AG20443 (cell line): ENCODE results near the gene GPRC5A.
A peak's percentile ranks its signal among the peaks of the same experiment; 100 is the strongest.

Source experiments
- DNase-seq: peaks from one replicate; pipeline ENCODE4 v3.0.0; 2012; ENCODE audit warnings: low spot score, mixed read lengths

GPRC5A gene

DNA sequence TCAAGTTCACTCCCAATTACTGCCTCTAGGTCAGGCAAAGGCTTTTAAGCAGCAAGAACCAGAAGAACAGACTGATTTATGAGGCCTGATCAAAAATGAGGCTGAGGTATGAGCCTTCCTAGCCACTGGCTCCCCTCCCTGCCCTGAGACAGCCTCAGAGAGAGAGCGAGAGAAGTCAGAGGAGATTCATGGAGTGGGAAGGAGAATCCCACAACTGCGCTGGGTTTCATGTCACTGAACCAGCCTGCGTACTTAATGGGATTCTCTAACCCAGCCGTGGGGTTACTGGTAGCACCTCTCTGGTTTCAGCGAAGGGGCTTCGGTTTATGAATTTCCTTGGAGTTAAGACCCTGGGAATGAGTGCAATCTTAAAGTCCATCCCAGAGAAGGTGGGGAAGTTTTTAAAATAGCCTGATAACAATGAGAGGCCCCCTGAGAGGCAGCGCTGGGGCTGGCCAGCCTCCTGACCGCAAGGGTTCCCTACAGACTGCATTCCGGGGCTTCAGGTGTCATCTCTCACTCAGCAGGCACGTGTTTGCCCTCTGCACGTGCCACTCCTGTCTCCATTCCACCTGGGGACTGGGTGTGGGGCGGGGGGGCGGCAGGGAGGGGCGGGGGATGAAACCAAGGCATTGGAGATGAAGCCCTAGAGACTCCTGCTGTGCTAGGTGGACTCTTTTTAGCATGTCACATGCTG, 6.1 kb upstream of the GPRC5A start:
- DNase-seq, result no peak

DNA sequence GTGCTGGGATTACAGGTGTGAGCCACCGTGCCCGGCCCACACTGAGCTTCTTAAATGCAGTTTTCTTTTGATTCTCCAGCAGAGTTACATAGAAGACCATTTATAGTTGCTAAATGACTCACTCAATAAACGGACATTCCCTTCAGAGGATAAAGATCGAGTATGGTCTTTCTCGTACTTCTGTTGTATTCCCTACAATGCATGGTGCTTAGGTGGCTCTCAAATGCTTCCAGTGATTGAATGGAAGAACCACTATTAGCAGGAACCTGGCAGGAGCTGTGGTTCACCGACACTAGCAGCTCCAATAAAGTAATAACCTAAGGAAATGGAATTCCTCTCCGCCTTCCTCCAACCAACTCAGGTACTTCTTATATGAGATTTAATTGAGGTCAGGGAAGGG, 3.9 kb upstream of the GPRC5A start:
- DNase-seq, result no peak

DNA sequence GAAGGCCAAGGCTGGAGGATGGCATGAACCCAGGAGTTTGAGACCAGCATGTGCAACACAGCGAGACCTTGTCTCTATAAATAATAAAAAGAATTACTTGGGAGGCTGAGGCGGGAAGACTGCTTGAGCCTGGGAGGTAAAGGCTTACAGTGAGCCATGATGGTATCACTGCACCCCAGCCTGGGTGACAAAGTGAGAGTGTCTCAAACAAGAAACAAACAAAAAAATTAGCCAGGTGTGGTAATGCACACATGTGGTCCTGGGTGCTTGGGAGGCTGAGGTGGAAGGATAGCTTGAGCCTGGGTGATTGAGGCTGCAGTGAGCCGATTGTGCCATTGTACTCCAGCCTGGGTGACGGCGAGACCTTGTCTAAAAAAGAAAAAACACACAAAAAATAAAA, 1.7 kb upstream of the GPRC5A start:
- DNase-seq, result no peak

DNA sequence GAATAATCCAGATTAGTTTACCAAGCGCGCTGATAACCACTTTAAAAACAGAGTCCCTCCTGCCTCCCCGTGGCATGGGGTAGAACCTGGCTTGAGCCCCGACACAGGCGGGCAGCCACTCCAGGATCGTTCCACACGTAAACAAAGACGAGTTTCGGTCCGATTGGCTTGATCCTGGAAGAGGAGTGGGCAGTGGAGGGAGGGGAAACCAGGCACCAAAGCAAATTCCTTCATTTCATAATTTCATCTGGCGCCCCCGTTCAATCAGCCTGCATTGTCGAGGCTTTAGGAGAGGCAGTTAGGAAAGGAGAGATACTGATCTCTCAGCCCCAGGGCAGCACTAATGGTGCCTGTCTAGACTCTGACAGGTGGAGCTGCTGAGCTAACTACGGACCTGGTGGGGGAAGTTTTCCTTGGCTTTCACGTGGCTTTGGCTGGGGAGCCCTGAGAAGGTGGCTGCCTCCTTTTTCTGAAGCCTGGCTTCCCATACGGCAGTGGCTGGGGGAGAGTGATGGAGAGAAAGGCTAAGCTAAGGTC, 751 bp upstream of the GPRC5A start:
- DNase-seq, result no peak

DNA sequence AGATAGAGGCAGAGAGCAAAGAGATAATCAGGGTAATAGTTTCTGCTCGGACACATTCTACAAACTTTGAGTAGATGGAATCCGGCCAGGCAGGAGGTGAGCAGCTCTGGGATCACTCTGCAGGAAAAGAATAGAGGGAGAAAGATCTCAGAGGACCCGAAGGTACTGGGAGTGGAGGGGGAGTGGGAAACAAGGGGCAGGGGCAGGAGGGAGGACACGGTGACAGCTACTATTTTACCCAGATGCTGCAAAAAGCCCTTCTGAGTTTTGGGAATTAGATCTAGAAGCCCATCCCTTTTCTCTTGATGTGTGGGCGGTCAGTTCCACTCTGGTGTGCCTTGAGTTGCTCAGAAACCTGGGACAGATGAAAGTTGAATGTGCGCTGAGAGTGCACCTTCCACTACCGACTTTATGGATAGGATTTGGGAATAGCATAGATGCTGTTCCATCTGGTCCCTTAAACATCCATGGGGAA, 556 bp downstream of the GPRC5A start:
- DNase-seq, result no peak

DNA sequence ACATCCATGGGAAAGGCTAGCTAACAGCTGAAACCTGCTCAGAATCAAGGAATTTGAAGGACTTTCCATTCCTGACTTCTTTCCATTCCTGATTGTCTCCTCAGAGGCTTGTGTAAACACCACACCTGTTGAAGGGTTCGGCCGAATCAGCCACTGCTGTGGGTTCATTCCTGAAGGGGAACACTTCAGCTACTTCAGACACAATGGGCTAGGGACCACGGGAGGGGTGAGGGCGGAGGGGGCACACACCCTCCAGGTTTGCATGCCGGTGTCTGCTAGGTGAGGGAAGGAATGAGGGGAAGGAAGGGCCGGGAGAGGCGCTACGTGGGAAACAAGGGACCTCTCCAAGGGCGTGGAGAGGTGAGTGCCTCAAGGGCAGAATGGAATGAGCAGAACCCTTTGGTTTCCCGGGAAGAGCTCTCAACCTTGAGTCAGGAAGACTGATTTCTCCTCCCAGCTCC, 1.3 kb downstream of the GPRC5A start:
- no peak for DNase-seq

DNA sequence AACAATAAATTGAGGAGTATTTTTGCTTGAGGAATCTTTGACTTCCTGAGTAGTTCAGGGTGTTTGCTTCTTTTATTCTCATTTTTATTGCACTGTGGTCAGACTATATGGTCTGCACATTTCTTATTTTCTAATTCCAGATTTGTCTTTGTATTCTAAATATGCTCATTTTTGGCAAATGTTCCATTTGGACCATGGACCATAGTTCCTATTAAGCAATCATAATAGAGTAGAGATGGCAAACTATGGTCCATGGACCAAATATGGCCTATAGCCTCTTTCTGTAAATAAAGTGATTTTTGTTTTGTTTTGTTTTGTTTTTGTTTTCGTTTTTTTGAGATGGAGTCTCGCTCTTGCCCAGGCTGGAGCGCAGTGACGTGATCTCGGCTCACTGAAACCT, 2.1 kb downstream of the GPRC5A start:
- no peak for DNase-seq

DNA sequence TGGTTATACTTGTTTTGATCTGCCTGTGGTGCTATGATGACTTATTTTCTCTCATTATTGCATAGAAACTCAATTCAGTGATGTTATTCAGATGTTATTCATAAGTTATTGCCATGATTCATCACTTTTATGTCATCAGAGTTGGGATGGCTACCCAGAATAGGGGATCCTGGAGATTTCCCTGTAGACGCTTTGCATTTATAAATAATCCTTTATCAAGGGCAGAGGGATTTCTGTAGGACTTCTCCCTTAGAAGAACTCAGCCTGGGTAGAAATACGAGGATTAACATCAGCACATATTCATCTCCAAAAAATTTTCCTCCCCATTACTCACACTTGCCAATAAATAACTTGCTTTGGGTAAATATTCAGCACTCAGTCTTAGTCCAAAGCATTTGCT, 4.9 kb downstream of the GPRC5A start:
- DNase-seq, result peak; percentile 37

DNA sequence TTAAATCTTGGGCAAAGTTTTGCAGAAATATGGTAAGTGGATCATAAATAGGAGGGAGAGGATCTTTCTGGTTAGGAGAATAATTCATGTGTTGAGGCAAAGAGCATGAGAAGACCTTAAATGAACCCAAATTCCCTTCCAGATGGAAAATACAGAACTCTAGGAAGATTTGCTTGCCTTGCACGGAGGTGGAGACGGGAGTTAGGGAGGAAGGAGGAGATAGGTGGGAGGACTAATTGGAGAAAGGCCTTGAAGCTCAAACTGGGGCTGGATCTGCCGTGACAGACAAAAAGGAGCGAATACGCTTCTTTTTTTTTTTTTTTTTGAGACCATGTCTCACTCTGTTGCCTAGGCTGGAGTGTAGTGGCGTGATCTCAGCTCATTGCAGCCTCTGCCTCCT, 5.9 kb downstream of the GPRC5A start:
- DNase-seq, result no peak

DNA sequence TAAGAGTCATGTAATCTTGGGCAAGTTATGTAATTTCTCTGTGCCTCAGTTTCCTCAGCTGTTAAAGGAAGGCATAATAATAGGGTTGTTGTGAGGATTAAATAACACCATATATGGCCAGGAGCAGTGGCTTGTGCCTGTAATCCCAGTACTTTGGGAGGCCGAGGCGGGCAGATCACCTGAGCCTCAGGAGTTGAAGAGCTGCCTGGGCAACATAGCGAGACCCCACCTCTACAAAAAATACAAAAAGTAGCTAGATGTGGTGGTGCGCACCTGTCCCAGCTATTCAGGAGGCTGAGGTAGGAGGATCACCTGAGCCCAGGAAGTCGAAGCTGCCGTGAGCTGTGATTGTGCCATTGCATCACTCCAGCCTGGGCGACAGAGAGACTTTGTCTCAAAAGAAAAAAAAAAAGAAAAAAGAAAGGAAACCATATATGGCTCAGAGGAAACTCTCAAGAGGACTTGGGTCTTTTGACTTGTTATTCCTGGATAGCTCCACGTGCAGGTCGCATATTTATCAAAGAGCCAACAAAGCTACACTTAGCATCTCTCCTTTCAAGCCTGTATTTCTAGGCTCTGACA, 6.9 kb downstream of the GPRC5A start:
- DNase-seq, result no peak

DNA sequence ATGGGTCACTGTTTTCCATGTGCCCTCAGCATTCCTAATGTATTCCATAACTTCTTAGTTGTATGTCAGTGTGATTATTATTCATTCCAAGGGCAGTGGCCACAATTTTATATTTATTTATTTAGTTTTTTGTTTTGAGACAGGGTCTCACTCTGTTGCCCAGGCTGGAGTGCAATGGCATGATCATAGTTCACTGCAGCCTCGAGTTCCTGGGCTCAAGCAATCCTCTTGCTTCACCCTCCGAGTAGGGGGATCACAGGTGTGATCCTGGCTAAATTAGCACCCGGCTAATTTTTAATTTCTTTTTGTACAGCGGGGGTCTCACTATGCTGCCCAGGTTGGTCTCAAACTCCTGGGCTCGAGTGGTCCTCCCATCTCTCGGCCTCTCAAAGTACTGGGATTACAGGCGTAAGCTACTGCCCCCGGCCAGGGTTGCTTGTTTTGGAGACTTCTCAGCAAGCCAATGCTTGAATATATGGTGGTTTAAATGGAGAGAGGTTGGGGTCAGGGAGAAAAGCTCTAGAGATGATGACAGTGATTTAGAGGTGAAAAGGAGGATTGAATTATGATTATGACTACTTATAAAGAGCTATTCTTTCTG, 7.6 kb downstream of the GPRC5A start:
- no peak for DNase-seq

DNA sequence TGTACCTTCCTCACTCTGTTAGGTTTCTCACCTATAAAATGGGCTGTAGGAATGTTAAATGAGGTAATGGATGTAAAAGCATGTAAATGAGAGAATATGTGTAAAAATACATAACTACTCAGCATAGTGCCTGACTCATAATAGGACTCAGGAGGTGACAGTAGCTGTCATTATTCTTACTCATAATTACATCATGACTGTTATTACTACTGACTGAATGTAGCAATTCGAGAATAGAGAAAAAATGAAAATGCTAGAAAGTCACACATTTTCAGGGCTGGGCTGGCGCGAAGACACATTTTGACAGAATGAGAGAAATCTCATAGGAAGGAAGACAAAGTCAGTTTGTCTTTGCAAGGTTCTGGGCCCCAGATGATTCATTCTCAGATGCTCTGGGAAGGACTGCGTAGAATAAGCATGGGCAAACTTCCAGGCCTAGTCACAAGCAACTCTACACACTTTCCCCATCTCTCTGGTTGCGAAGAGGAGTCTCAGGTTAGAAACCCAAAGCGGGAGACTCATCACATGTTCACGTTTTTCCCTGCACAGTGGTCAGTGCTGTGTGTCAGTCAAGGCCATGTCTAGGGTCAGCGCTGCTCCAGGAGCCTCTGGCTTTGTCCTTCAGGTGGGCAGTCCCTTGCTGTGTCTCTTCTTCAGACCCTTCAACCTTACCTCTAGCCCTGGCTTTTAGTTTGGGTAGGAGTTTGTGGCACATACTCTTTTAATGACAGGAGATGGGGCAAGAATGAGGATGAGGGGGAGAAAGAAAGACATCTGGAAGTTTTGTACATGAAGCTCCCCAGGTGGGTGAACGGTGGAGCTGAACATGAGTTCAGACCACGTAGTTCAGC, 8.4 kb downstream of the GPRC5A start:
- peak; percentile 58 for DNase-seq

DNA sequence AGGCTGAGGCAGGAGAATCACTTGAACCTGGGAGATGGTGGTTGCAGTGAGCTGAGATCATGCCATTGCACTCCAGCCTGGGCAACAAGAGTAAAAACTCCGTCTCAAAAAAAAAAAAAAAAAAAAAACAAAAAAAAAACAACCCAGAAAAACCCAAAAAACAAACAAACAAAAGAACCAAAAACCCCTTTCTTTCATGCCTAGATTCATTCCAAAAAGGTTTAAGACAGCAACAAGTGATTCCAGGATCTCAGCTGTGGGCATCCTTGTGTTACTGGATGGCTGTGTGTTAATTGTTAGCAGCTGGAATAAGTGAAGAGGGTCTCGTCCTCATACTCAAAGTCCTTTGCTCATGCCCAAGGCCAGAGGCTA, 9.4 kb downstream of the GPRC5A start:
- DNase-seq, result no peak

DNA sequence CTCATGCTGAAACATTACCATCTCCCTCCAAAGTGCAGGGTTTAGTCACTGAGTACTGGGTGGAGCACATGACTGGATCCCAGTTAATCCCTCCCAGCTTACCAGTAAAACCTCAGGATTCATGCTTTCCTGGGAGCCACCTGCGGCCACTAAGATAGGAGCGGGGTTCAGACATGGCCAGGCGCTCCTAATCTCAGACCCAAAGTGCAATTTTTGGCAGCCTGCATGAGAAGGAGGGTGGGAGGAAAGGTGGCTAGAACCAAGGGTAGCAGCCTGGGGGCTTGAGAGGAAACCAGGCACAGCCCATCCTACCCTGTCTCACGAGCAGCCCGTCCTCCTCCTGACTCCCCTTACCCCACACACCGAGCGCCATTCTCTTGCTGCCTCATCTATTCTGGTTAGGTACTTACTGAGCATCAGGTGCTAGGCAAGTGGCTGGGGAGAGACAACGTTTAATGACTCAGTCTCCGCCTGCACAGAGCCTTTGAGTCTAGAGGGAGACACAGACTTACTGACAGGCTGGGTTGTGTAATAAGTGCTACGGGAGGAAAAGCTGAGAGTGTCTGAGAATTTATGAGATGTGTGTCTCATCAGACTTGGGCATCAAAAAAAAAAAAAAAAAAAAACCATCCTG, 9.9 kb downstream of the GPRC5A start:
- peak; percentile 74 for DNase-seq

DNA sequence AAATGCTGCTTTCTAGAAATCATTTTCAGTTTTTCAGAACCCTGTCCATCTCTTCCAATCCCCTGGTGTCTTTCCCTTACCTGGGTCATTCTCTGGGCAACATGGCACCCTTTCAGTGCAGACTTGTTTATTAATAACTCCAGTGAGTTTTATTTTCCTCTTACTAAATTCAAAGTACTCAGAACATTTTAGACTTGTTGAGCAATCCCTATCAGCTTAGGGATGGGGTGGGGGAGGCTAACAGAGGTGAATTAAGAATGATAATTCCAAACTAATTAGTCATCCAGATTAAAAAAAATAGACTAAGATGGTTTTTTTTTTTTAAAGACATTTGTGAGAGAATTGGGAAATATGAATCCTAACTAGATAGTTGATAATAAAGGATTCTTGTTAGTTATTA, 10.7 kb downstream of the GPRC5A start:
- DNase-seq, result peak; percentile 34

DNA sequence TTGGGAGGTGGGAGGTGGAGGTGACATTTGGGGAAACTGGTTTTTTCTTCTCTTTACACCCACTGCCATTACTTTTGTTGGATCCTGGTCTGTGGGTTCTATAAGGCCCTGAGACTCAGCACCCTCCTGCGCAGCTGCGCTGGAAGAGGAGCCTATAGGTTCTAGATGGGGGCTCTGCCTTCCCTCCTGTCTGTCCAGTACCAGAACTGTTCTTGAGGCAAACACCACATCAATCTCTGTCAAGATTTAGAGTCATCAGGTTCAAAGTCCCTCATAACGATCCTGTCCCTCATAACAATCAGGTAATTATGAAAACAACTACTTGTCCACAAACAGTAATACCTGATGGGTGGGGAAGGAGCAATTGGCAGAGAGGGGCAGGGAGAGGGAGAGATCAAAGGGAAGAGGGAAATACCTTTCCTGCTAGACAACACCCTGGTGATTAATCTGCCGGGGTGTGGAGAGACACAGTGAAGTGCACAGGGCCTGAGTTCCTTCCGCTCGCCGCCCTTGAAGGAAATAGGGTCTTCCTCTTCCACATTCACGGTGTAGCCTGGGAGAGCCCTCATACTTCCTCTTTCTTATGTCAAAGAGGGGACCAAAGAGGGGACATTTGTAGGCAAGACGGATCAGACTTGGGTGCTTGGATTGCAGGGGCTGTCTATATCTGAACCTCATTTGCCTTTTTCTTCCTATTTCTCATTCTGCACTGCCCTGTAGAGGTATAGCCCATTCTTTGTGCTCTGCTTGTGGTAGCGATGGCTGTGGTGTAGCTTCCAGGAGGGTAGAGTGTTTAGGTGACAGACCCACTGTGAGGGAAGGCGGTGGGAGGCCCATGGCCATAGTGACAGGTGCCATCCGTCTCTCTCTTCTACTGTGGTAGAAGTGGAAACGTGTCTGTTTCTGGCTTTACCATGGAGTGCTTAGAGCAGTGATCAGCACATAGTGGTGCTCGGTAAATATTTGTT, 12.6 kb downstream of the GPRC5A start:
- no peak for DNase-seq

DNA sequence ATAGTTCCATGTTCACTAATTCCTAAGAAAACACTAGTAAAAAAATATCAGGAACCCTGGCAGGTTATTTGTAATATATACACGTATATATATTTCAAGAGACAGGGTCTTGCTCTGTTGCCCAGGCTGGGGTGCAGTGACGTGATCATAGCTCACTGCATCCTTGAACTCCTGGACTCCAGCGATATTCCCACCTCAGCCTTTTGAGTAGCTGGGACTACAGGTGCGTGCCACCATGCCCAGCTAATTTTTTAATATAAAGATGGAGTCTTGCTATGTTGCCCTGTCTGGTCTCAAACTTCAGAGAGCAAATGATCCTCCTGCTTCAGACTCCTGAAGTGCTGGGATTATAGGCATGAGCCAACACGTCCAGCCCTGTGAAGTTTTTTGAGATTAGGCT, 16.2 kb downstream of the GPRC5A start:
- no peak for DNase-seq

DNA sequence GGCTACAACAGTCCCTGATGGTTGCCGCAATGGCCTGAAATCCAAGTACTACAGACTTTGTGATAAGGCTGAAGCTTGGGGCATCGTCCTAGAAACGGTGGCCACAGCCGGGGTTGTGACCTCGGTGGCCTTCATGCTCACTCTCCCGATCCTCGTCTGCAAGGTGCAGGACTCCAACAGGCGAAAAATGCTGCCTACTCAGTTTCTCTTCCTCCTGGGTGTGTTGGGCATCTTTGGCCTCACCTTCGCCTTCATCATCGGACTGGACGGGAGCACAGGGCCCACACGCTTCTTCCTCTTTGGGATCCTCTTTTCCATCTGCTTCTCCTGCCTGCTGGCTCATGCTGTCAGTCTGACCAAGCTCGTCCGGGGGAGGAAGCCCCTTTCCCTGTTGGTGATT, 16.9 kb downstream of the GPRC5A start:
- no peak for DNase-seq

DNA sequence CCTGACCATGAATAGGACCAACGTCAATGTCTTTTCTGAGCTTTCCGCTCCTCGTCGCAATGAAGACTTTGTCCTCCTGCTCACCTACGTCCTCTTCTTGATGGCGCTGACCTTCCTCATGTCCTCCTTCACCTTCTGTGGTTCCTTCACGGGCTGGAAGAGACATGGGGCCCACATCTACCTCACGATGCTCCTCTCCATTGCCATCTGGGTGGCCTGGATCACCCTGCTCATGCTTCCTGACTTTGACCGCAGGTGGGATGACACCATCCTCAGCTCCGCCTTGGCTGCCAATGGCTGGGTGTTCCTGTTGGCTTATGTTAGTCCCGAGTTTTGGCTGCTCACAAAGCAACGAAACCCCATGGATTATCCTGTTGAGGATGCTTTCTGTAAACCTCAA, 17.3 kb downstream of the GPRC5A start:
- no peak for DNase-seq

DNA sequence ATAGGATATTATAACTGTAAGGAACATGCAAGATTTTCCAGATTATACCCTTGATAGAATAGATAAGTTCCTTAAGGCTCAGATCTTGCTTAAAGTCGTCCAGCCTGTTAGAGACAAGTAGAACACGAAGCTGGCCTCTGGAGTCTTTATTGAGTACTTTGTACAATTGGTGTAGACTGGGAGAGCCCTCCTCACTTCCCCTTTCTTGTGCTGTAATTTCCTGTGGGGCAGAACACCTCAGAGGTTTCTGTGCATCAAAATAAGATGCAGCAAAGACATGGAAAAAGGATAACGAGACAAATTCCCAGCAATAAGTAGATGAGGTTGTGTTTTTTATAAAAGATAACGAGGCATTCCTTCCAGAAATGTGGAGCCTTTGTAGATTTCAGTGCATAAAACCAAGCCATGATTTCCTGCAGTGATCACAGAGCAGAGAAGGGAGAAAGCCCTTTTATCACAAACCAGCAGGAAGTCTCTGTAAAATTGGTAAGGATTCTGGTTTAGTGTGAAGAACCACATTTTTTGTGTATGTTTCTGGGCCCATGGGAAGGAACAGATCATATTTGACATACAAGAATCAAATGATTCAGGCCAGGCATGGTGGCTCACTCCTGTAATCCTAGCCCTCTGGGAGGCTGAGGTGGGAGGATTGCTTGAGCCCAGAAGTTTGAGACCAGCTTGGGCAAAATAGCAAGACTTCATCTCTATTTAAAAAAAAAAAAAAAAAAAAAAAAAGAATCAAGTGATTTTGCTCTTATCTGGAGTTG, 18.0 kb downstream of the GPRC5A start:
- DNase-seq, result no peak
